ENCODE results near the gene ZNF668.

DNA sequence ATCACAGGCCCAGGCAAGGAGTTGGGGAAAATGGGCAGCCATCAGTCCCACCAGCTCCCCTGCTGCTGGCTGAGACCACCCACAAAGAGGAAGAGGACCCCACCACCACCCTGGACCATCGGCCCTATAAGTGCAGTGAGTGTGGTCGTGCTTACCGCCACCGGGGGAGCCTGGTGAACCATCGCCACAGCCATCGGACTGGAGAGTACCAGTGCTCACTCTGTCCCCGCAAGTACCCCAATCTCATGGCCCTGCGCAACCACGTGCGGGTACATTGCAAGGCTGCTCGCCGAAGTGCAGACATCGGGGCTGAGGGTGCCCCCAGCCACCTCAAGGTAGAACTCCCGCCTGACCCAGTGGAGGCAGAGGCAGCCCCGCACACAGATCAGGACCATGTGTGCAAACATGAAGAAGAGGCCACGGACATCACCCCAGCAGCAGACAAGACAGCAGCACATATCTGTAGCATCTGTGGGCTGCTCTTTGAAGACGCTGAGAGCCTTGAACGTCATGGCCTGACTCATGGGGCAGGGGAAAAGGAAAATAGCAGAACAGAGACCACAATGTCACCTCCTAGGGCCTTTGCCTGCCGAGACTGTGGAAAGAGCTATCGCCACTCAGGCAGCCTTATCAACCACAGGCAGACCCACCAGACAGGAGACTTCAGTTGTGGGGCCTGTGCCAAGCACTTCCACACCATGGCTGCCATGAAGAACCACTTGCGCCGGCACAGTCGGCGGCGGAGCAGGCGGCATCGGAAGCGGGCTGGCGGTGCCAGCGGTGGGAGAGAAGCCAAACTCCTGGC lies 3.8 kb upstream of the ZNF668 start:
- TF ChIP-seq, protein P1, sequence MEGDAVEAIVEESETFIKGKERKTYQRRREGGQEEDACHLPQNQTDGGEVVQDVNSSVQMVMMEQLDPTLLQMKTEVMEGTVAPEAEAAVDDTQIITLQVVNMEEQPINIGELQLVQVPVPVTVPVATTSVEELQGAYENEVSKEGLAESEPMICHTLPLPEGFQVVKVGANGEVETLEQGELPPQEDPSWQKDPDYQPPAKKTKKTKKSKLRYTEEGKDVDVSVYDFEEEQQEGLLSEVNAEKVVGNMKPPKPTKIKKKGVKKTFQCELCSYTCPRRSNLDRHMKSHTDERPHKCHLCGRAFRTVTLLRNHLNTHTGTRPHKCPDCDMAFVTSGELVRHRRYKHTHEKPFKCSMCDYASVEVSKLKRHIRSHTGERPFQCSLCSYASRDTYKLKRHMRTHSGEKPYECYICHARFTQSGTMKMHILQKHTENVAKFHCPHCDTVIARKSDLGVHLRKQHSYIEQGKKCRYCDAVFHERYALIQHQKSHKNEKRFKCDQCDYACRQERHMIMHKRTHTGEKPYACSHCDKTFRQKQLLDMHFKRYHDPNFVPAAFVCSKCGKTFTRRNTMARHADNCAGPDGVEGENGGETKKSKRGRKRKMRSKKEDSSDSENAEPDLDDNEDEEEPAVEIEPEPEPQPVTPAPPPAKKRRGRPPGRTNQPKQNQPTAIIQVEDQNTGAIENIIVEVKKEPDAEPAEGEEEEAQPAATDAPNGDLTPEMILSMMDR (conservative IDR thresholded peaks at IDR 0.05 in 1 of 2, IDR thresholded peaks at IDR 0.05 in 1 of 2; ENCODE audit: extremely low read depth in 1 of 2, insufficient read depth in 1 of 2, low read depth in 1 of 2, low read length in 2 of 2) = no peak
- no peak for TF ChIP-seq EZH2 (IDR thresholded peaks at IDR 0.05; ENCODE audit: borderline replicate concordance, low read length)
